CD8-positive, alpha-beta memory T cell (primary cell): ENCODE results near the gene KDM4C. TPM values are rescaled to one million over a fixed set of nuclear protein-coding genes. Genes with fewer than 3 reads are reported as not detected.

Experiments used
- CTCF ChIA-PET: fragments of 350-600 bp; sonication (Branson Sonifier 250); formaldehyde crosslinking; loops from one replicate; lab custom pipeline; 2021; ENCODE audit warnings: antibody characterized with exemption; lab: Charles Lee
- POLR2A ChIA-PET: fragments of 350-600 bp; sonication (Branson Sonifier 250); formaldehyde crosslinking; loops from one replicate; lab custom pipeline; 2021; ENCODE audit warnings: antibody characterized with exemption; lab: Charles Lee
- DNase-seq, 5 donors: peaks; one replicate each; pipeline versions ENCODE4 v3.0.0 to v3.0.0-alpha.2; 2020 to 2022; ENCODE audit warnings: mixed read lengths in 1 of 5
- H3K27ac ChIP-seq: one replicate; pipeline ENCODE4 v1.7.0; 2013; ENCODE audit warnings: low read depth, mild to moderate bottlenecking, low read length, moderate library complexity
- H3K27me3 ChIP-seq: 2 replicates; pipeline ENCODE4 v1.7.0; 2013; ENCODE audit warnings: low read length, mild to moderate bottlenecking; ENCODE audit not compliant: insufficient read depth, poor library complexity, severe bottlenecking
- H3K36me3 ChIP-seq: 2 replicates; pipeline ENCODE4 v1.7.0; 2013; ENCODE audit warnings: mild to moderate bottlenecking, low read length, moderate library complexity; ENCODE audit not compliant: insufficient read depth
- H3K4me1 ChIP-seq: 2 replicates; pipeline ENCODE4 v1.7.0; 2013; ENCODE audit warnings: mild to moderate bottlenecking, low read length, moderate library complexity; ENCODE audit not compliant: insufficient read depth
- H3K4me3 ChIP-seq: 2 replicates; pipeline ENCODE4 v1.7.0; 2013; ENCODE audit warnings: mild to moderate bottlenecking, low read length
- H3K9me3 ChIP-seq: 2 replicates; pipeline ENCODE4 v1.7.0; 2013; ENCODE audit warnings: mild to moderate bottlenecking, low read length
- H3K27ac Mint-ChIP-seq, 8 donors: one replicate each; pipeline ENCODE4 v1.8.0; 2020 to 2021; ENCODE audit warnings: mixed read lengths in 8 of 8, mild to moderate bottlenecking in 6 of 8, inconsistent platforms in 3 of 8, moderate library complexity in 3 of 8
- H3K27me3 Mint-ChIP-seq, 2 donors: one replicate each; pipeline ENCODE4 v1.8.0; 2020 to 2021; ENCODE audit warnings: mixed read lengths in 2 of 2, mild to moderate bottlenecking in 1 of 2, moderate library complexity in 1 of 2
- H3K36me3 Mint-ChIP-seq, 3 donors: one replicate each; pipeline ENCODE4 v1.8.0; 2020 to 2021; ENCODE audit warnings: mixed read lengths in 3 of 3, inconsistent platforms in 1 of 3, mild to moderate bottlenecking in 1 of 3
- H3K4me1 Mint-ChIP-seq, 3 donors: one replicate each; pipeline ENCODE4 v1.8.0; 2020 to 2021; ENCODE audit warnings: mixed read lengths in 3 of 3, inconsistent platforms in 1 of 3, mild to moderate bottlenecking in 1 of 3
- H3K4me3 Mint-ChIP-seq, 7 donors: one replicate each; pipeline ENCODE4 v1.8.0; 2020 to 2021; ENCODE audit warnings: mixed read lengths in 7 of 7, mild to moderate bottlenecking in 6 of 7, moderate library complexity in 4 of 7, inconsistent platforms in 2 of 7
- H3K9me3 Mint-ChIP-seq, 5 donors: one replicate each; pipeline ENCODE4 v1.8.0; 2020 to 2022; ENCODE audit warnings: mixed read lengths in 5 of 5, mild to moderate bottlenecking in 3 of 5, moderate library complexity in 2 of 5, inconsistent platforms in 1 of 5
- polyA plus RNA-seq: library from polyadenylated mRNA; unstranded; fragments of 300-500 nt; fragmentation: Illumina TruSeq; gene quantifications from one replicate; pipeline ENCODE4 v1.2.3, GENCODE V29; 2021
- total RNA-seq, 2 experiments: library from RNA; stranded (reverse); gene quantifications; one replicate each; pipeline ENCODE4 v1.2.3, GENCODE V29; 2021

The KDM4C gene
- total and polyA plus RNA-seq, 3 experiments from 2014 or later = 25.9 to 31.9 (median 26.8) TPM

GRCh38 chr9:7045361-7045760 lies 287.6 kb downstream of the KDM4C start:
- H3K36me3 ChIP-seq = peaks cover 13% of the 10 kb centered on the region
- ChIA-PET CTCF (interaction anchor here (1.3 kb wide), 1 partner anchor 10 kb away, joined by 3 read pairs; no protein-coding TSS in a partner anchor), POLR2A (no interaction called here)
- no peak overlapping the region for H3K4me3 ChIP-seq
- Mint-ChIP-seq H3K27ac (peak overlapping the region in 1 of 8 donors; percentile 42), H3K27me3 (no peaks in the 10 kb centered on the region), H3K36me3 (peaks cover 12 to 84% (median 36%) of the 10 kb centered on the region in 3 donors), H3K9me3 (no peaks in the 10 kb centered on the region), H3K4me3 (no peak overlapping the region), H3K4me1 (peaks cover 8 to 20% (median 8%) of the 10 kb centered on the region in 3 donors)
- DNase-seq = no peak
- no peak overlapping the region for H3K27ac ChIP-seq
- H3K27me3 ChIP-seq = no peaks in the 10 kb centered on the region
- no peaks in the 10 kb centered on the region for H3K4me1 ChIP-seq
- no peaks in the 10 kb centered on the region for H3K9me3 ChIP-seq

DNA sequence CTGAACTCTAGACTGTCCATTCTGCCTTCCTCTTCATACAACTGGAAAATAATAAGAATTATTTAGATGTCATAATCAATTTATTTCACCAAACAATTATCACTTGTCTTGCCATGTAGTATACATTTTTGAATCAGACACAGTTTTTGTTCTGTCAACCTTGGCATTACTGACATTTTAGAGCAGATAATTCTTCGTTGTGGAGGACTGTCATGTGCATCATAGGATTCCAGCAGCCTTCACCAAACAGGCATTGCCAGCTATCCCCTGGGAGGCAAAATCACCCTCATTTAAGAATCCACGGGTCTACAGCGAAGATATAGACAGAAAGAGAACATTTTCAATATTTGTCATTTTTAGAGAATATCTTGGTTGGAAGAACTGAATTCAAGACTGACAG lies 293.9 kb downstream of the KDM4C start:
- Histone ChIP-seq H3K4me1 (no peaks in the 10 kb centered on the region), H3K36me3 (peaks cover 4% of the 10 kb centered on the region), H3K27ac (no peak overlapping the region), H3K27me3 (no peaks in the 10 kb centered on the region), H3K4me3 (no peak overlapping the region), H3K9me3 (no peaks in the 10 kb centered on the region)
- H3K9me3 Mint-ChIP-seq = no peaks in the 10 kb centered on the region
- H3K27me3 Mint-ChIP-seq = no peaks in the 10 kb centered on the region
- no peak for DNase-seq
- no peak overlapping the region for H3K4me3 Mint-ChIP-seq
- peak overlapping the region in 1 of 8 donors; percentile 7 for H3K27ac Mint-ChIP-seq
- ChIA-PET CTCF (no interaction called here), POLR2A (no interaction called here)
- peaks cover 0 to 73% (median 34%) of the 10 kb centered on the region in 3 donors for H3K36me3 Mint-ChIP-seq
- peaks cover 2 to 10% (median 5%) of the 10 kb centered on the region in 3 donors for H3K4me1 Mint-ChIP-seq

- Mint-ChIP-seq H3K27me3 (no peaks in the 10 kb centered on the region), H3K36me3 (peaks cover 5 to 69% (median 24%) of the 10 kb centered on the region in 3 donors), H3K4me3 (no peak overlapping the region), H3K4me1 (peaks cover 2 to 6% (median 5%) of the 10 kb centered on the region in 3 donors), H3K9me3 (no peaks in the 10 kb centered on the region), H3K27ac (peak overlapping the region in 3 of 8 donors; percentile 3 to 76 (median 14))
- H3K4me3 ChIP-seq = no peak overlapping the region
- ChIA-PET POLR2A (no interaction called here), CTCF (no interaction called here)
- H3K27ac ChIP-seq = no peak overlapping the region
- DNase-seq = no peak
- no peaks in the 10 kb centered on the region for H3K9me3 ChIP-seq
- H3K4me1 ChIP-seq = no peaks in the 10 kb centered on the region
- H3K27me3 ChIP-seq = no peaks in the 10 kb centered on the region
- peaks cover 4% of the 10 kb centered on the region for H3K36me3 ChIP-seq
These were observed 296.1 kb downstream of the KDM4C start for GRCh38 chr9:7053903-7054302.

DNA sequence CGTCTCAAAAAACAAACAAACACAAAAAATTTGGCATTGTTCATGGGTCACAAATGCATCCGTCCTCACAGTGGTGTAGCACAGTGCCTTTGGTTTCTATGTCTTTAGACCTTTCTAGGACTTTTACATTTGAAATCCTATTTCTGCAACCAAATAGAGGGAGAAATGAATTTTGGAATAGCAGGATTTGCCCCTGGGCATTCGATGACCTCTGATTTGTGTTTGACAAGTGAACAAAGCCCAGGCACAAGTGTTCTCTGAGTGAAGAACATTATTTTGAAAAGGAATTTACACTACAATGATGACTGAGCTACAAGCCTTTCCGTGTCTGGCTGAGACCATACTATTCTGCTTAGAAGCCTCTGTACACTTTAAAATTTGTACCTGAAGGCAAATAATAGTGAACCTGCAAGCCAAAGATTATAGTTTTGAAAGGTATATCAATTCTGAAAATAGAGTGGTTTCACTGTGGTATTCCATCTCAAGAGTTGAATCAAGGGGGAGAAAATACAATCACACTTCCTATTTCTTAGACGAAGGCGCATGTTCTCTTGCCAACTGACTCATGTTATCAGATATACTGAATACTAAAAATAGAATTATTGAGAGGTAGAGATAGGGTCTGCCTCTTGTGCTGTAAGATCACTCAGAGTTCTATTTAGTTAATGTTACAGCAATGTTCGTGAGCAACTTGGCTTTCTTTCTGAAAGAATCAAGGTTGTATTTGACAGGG lies 297.6 kb downstream of the KDM4C start:
- peak overlapping the region in 1 of 8 donors; percentile 20 for H3K27ac Mint-ChIP-seq
- peaks cover 4% of the 10 kb centered on the region for H3K36me3 ChIP-seq
- H3K27me3 Mint-ChIP-seq = no peaks in the 10 kb centered on the region
- peaks cover 5 to 66% (median 20%) of the 10 kb centered on the region in 3 donors for H3K36me3 Mint-ChIP-seq
- DNase-seq = no peak
- no peak overlapping the region for H3K27ac ChIP-seq
- ChIA-PET CTCF (no interaction called here), POLR2A (no interaction called here)
- no peak overlapping the region for H3K4me3 ChIP-seq
- H3K27me3 ChIP-seq = no peaks in the 10 kb centered on the region
- H3K4me1 Mint-ChIP-seq = peaks cover 2 to 6% (median 5%) of the 10 kb centered on the region in 3 donors
- no peaks in the 10 kb centered on the region for H3K9me3 Mint-ChIP-seq
- no peaks in the 10 kb centered on the region for H3K9me3 ChIP-seq
- no peak overlapping the region for H3K4me3 Mint-ChIP-seq
- H3K4me1 ChIP-seq = no peaks in the 10 kb centered on the region

DNA sequence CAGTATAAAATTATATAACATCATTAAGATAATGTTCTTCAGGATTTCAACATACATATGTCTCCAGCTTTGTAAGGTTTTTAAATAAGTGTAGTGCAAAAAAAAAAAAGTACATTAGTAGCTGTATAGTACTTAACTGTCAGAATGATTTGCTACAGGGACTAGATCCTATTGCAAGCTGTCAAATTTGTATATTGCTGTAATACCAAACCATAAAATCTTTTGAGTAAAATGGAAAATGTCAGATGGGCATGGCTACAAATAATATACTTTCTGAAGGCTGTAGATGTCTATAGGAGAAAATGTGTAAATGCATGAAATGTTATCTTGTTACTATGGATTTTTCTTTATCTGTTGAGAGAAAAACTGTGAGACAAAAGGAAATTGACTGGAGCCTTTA lies 298.5 kb downstream of the KDM4C start:
- Histone ChIP-seq H3K36me3 (no peaks in the 10 kb centered on the region), H3K27ac (no peak overlapping the region), H3K9me3 (no peaks in the 10 kb centered on the region), H3K27me3 (no peaks in the 10 kb centered on the region), H3K4me3 (no peak overlapping the region), H3K4me1 (no peaks in the 10 kb centered on the region)
- DNase-seq = no peak
- Mint-ChIP-seq H3K4me1 (peaks cover 2 to 8% (median 6%) of the 10 kb centered on the region in 3 donors), H3K27ac (peak overlapping the region in 4 of 8 donors; percentile 8 to 33 (median 18)), H3K27me3 (no peaks in the 10 kb centered on the region), H3K9me3 (no peaks in the 10 kb centered on the region), H3K4me3 (no peak overlapping the region), H3K36me3 (peaks cover 5 to 65% (median 18%) of the 10 kb centered on the region in 3 donors)
- CTCF ChIA-PET = no interaction called here
- POLR2A ChIA-PET = no interaction called here

GRCh38 chr9:7058473-7058872 lies 300.7 kb downstream of the KDM4C start:
- Mint-ChIP-seq H3K27ac (no peak overlapping the region), H3K9me3 (no peaks in the 10 kb centered on the region), H3K4me3 (no peak overlapping the region)

GRCh38 chr9:7067169-7067568 lies 309.4 kb downstream of the KDM4C start:
- Mint-ChIP-seq H3K27ac (peak overlapping the region in 1 of 8 donors; percentile 54), H3K36me3 (peaks cover 0 to 61% (median 14%) of the 10 kb centered on the region in 3 donors), H3K4me1 (peaks cover 0 to 4% (median 0%) of the 10 kb centered on the region in 3 donors), H3K9me3 (no peaks in the 10 kb centered on the region), H3K27me3 (no peaks in the 10 kb centered on the region), H3K4me3 (no peak overlapping the region)
- no peaks in the 10 kb centered on the region for H3K9me3 ChIP-seq
- POLR2A ChIA-PET = no interaction called here
- CTCF ChIA-PET = no interaction called here
- no peak overlapping the region for H3K27ac ChIP-seq
- H3K27me3 ChIP-seq = no peaks in the 10 kb centered on the region
- H3K4me3 ChIP-seq = no peak overlapping the region
- no peak for DNase-seq
- no peaks in the 10 kb centered on the region for H3K36me3 ChIP-seq
- H3K4me1 ChIP-seq = no peaks in the 10 kb centered on the region

More at GRCh38 chr9:7058473-7058872, 300.7 kb downstream of the KDM4C start:
- H3K27me3 ChIP-seq = no peaks in the 10 kb centered on the region
- Mint-ChIP-seq H3K4me1 (peaks cover 0 to 3% (median 0%) of the 10 kb centered on the region in 3 donors), H3K27me3 (no peaks in the 10 kb centered on the region), H3K36me3 (peaks cover 5 to 67% (median 19%) of the 10 kb centered on the region in 3 donors)
- DNase-seq = no peak
- no peaks in the 10 kb centered on the region for H3K36me3 ChIP-seq
- no peak overlapping the region for H3K27ac ChIP-seq
- CTCF ChIA-PET = no interaction called here
- no peaks in the 10 kb centered on the region for H3K9me3 ChIP-seq
- H3K4me3 ChIP-seq = no peak overlapping the region
- no peaks in the 10 kb centered on the region for H3K4me1 ChIP-seq
- POLR2A ChIA-PET = no interaction called here

GRCh38 chr9:7071916-7072315 lies 314.1 kb downstream of the KDM4C start:
- CTCF ChIA-PET = no interaction called here
- H3K4me3 ChIP-seq = no peak overlapping the region

More at GRCh38 chr9:7071916-7072315, 314.1 kb downstream of the KDM4C start:
- no peaks in the 10 kb centered on the region for H3K9me3 Mint-ChIP-seq
- H3K9me3 ChIP-seq = no peaks in the 10 kb centered on the region
- H3K36me3 ChIP-seq = peaks cover 7% of the 10 kb centered on the region
- POLR2A ChIA-PET = no interaction called here
- no peak overlapping the region for H3K4me3 Mint-ChIP-seq
- peaks cover 11 to 74% (median 26%) of the 10 kb centered on the region in 3 donors for H3K36me3 Mint-ChIP-seq
- peaks cover 0 to 4% (median 0%) of the 10 kb centered on the region in 3 donors for H3K4me1 Mint-ChIP-seq
- no peak overlapping the region for H3K27ac ChIP-seq
- no peak for DNase-seq
- H3K27ac Mint-ChIP-seq = peak overlapping the region in 1 of 8 donors; percentile 2
- H3K27me3 ChIP-seq = no peaks in the 10 kb centered on the region
- H3K4me1 ChIP-seq = no peaks in the 10 kb centered on the region
- no peaks in the 10 kb centered on the region for H3K27me3 Mint-ChIP-seq
